HL-60 (cell line): ENCODE measurements around the gene NFIX.
A peak's percentile ranks its signal among the peaks of the same experiment; 100 is the strongest.

Experiments used
- DNase-seq, 2 experiments: peaks; one replicate each; pipeline ENCODE4 v3.0.0-alpha.2; 2010 to 2020; ENCODE audit warnings: low read depth in 1 of 2, low spot score in 1 of 2
- H3K27ac ChIP-seq: fragments of 250-450 bp; sonication (Bioruptor Pico); replicated peaks from 2 replicates; pipeline ENCODE4 v1.5.1; 2020; ENCODE audit warnings: mild to moderate bottlenecking, moderate library complexity
- H3K27me3 ChIP-seq: fragments of 250-450 bp; sonication (Bioruptor Pico); 2 replicates; pipeline ENCODE4 v1.5.1; 2021; ENCODE audit warnings: mild to moderate bottlenecking, moderate library complexity; ENCODE audit not compliant: insufficient read depth, poor library complexity, severe bottlenecking
- H3K4me3 ChIP-seq: replicated peaks from 2 replicates; pipeline ENCODE4 v1.5.1; 2011; ENCODE audit warnings: mild to moderate bottlenecking, control low read depth, low read length; ENCODE audit not compliant: insufficient read depth
- GABPA ChIP-seq: IDR thresholded peaks from 2 replicates; pipeline ENCODE4 v1.6.1; 2012; ENCODE audit warnings: low read depth
- POLR2AphosphoS5 ChIP-seq: IDR thresholded peaks from 2 replicates; pipeline ENCODE4 v1.6.1; 2012; ENCODE audit warnings: low read depth
- SPI1 ChIP-seq: IDR thresholded peaks from 2 replicates; pipeline ENCODE4 v1.6.1; 2012; ENCODE audit warnings: low read depth, mild to moderate bottlenecking, borderline replicate concordance
- TF ChIP-seq, protein P1 (sequence below): IDR thresholded peaks from 2 replicates; pipeline ENCODE4 v1.6.1; 2012; ENCODE audit warnings: low read depth; ENCODE audit not compliant: insufficient replicate concordance
- TF ChIP-seq, protein P2 (sequence below): IDR thresholded peaks from one replicate; pipeline ENCODE4 v1.5.1; 2011; ENCODE audit warnings: low read length, control low read depth, inconsistent platforms; ENCODE audit not compliant: insufficient read depth

The NFIX gene

DNA sequence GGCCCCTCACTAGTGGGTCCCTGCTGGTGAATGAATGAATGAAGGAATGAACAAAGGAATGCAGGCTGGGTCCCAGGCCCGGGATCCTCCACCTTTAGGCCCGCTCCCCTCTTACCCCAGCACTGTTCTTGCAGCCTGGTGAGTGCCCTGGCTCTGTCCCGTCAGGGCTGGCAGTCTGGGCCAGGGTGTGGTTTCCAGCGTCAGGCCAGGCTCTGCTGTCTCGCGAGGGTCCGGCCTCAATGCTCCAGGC lies 107.1 kb downstream of the NFIX start:
- Histone ChIP-seq H3K27ac (peak overlapping the region; percentile 99), H3K27me3 (no peaks in the 10 kb centered on the region), H3K4me3 (peak overlapping the region; percentile 96)
- TF ChIP-seq POLR2AphosphoS5 (no peak; the same call in 1 of the 2 replicates), GABPA (no peak), SPI1 (no peak)
- TF ChIP-seq, protein P1, sequence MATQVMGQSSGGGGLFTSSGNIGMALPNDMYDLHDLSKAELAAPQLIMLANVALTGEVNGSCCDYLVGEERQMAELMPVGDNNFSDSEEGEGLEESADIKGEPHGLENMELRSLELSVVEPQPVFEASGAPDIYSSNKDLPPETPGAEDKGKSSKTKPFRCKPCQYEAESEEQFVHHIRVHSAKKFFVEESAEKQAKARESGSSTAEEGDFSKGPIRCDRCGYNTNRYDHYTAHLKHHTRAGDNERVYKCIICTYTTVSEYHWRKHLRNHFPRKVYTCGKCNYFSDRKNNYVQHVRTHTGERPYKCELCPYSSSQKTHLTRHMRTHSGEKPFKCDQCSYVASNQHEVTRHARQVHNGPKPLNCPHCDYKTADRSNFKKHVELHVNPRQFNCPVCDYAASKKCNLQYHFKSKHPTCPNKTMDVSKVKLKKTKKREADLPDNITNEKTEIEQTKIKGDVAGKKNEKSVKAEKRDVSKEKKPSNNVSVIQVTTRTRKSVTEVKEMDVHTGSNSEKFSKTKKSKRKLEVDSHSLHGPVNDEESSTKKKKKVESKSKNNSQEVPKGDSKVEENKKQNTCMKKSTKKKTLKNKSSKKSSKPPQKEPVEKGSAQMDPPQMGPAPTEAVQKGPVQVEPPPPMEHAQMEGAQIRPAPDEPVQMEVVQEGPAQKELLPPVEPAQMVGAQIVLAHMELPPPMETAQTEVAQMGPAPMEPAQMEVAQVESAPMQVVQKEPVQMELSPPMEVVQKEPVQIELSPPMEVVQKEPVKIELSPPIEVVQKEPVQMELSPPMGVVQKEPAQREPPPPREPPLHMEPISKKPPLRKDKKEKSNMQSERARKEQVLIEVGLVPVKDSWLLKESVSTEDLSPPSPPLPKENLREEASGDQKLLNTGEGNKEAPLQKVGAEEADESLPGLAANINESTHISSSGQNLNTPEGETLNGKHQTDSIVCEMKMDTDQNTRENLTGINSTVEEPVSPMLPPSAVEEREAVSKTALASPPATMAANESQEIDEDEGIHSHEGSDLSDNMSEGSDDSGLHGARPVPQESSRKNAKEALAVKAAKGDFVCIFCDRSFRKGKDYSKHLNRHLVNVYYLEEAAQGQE, result no peak
- TF ChIP-seq, protein P2, sequence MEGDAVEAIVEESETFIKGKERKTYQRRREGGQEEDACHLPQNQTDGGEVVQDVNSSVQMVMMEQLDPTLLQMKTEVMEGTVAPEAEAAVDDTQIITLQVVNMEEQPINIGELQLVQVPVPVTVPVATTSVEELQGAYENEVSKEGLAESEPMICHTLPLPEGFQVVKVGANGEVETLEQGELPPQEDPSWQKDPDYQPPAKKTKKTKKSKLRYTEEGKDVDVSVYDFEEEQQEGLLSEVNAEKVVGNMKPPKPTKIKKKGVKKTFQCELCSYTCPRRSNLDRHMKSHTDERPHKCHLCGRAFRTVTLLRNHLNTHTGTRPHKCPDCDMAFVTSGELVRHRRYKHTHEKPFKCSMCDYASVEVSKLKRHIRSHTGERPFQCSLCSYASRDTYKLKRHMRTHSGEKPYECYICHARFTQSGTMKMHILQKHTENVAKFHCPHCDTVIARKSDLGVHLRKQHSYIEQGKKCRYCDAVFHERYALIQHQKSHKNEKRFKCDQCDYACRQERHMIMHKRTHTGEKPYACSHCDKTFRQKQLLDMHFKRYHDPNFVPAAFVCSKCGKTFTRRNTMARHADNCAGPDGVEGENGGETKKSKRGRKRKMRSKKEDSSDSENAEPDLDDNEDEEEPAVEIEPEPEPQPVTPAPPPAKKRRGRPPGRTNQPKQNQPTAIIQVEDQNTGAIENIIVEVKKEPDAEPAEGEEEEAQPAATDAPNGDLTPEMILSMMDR, result no peak
- no peak for DNase-seq

DNA sequence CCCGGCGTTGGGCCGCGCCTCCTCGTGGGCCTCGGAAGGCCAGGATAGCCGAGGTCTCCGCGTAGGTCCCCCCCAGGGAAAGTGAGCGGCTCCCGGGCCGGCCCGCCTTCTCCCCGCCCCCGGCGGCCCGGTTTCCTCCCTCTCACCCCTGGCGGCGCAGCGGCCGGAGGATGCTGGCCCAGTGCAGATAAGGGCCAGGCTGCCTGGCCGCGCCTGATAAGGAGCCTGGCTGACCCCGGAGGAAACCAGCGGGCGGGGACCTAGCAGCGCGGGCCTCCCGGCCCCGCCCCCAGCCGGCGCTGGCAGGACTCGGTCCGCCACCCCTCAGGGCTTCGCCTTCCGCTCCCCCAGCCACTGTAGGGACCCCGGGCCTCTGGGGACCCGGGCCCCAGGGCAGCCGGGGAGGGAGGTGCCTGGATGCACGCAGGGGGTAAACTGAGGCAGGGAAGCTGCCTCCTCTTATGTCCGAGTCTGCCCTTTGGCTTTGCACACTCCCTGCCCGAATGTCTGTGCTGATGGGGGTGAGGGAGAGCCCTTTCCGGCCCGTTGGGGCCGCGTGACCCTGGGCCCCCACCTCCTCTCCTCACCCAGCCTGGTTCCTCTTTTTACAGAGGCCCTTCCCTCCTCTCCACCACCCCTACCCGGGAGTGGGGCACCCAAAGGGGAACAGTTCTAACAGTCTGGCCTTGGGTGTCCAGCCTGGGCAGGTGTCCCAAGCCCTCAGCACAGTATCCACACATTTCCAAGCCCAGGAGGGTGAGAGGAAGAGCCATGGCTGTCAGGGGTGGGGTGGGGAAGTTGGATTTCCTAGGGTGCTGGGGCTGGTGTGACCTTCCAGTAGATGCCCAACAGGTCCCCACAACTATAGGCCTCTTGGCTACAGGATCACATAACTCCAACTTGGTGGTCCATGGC lies 107.6 kb downstream of the NFIX start, which contains the start of gene LYL1:
Gene LYL1, minus strand, starts transcription at position 193 of the 915 bp plus-strand sequence. CDS start 1,687 bp downstream, outside the sequence.
- peak within 1 kb of the TSS; percentile 96 for H3K4me3 ChIP-seq
- H3K27ac ChIP-seq, result peak within 1 kb of the TSS; percentile 99
- no peaks in the 10 kb centered on the region for H3K27me3 ChIP-seq
- DNase-seq, result peak; percentile 92 to 98
- TF ChIP-seq GABPA (peak; percentile 21; the same call in 1 of the 2 replicates), SPI1 (peak; percentile 94), POLR2AphosphoS5 (peak; percentile 86)
- TF ChIP-seq, protein P1, result peak; percentile 62
- TF ChIP-seq, protein P2, result no peak

DNA sequence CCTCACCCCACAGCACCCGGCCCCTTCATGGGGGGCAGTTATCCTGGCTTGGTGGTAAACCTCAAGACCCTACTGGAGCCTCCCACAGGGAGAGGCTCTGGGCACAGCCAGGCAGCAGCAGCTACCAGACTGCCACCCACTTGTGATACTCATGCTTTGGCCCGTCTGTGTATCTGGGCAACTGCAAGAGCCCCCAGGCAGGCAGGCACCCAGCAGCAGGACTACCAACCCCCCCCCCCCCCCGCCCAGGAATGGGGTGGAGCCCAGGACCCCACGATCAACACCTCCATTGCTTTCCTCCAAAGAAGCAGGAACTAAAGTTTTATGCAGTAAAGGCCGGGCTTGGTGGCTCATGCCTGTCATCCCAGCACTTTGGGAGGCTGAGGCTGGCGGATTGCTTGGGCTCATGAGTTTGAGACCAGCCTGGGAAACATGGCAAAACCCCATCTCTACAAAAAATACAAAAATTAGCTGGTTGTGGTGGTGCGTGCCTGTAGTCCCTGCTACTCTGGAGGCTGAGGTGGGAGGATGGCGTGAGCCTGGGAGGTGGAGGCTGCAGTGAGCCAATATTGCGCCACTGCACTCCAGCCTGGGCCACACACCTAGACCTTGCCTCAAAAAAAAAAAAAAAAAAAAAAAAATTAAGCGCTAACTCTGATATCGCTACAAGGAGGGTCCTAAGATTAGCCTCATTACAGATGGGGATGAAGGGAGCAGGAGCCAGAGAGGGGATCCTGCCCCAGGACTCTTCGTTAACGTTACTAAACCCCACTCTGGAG lies 108.5 kb downstream of the NFIX start:
- H3K4me3 ChIP-seq, result peak overlapping the region; percentile 48
- peak overlapping the region; percentile 99 for H3K27ac ChIP-seq
- DNase-seq, result peak in 1 of 2 experiments; percentile 77

More for the DNA sequence above, 108.5 kb downstream of the NFIX start:
- no peak for TF ChIP-seq GABPA
- TF ChIP-seq SPI1, result no peak
- TF ChIP-seq, protein P2, result no peak
- TF ChIP-seq, protein P1, result no peak
- TF ChIP-seq POLR2AphosphoS5, result no peak
- H3K27me3 ChIP-seq, result no peaks in the 10 kb centered on the region
